ENCODE measurements around the gene FAM114A1.
"Not testable (repeated sequence)": the region's sequence is repeated elsewhere in the genome, so short reads cannot be mapped to it uniquely, and the experiment has no call there.

FAM114A1 gene

GRCh38 chr4:38925492-38926413 lies 58.1 kb downstream of the FAM114A1 start:
- Histone ChIP-seq H3K4me3 (ENCODE audit: low read depth, low read length) (no peak overlapping the region), H3K9me3 (ENCODE audit: control insufficient read depth, insufficient read depth, low read length) (no peaks in the 10 kb centered on the region), H3K4me1 (ENCODE audit: control insufficient read depth, insufficient read depth, low read length) (no peaks in the 10 kb centered on the region), H3K9ac (ENCODE audit: low read depth, low read length) (no peak overlapping the region), H3K27me3 (ENCODE audit: control insufficient read depth, insufficient read depth, low read length) (no peaks in the 10 kb centered on the region), H3K36me3 (ENCODE audit: control insufficient read depth, insufficient read depth, low read length) (no peaks in the 10 kb centered on the region)

GRCh38 chr4:38926896-38927295 lies 59.3 kb downstream of the FAM114A1 start:
- Histone ChIP-seq H3K4me1 (ENCODE audit: control insufficient read depth, insufficient read depth, low read length) (no peaks in the 10 kb centered on the region), H3K27me3 (ENCODE audit: control insufficient read depth, insufficient read depth, low read length) (no peaks in the 10 kb centered on the region), H3K36me3 (ENCODE audit: control insufficient read depth, insufficient read depth, low read length) (no peaks in the 10 kb centered on the region), H3K9ac (ENCODE audit: low read depth, low read length) (no peak overlapping the region), H3K4me3 (ENCODE audit: low read depth, low read length) (no peak overlapping the region), H3K9me3 (ENCODE audit: control insufficient read depth, insufficient read depth, low read length) (no peaks in the 10 kb centered on the region)

- Histone ChIP-seq H3K9ac (ENCODE audit: low read depth, low read length) (no peak overlapping the region), H3K4me1 (ENCODE audit: control insufficient read depth, insufficient read depth, low read length) (no peaks in the 10 kb centered on the region), H3K36me3 (ENCODE audit: control insufficient read depth, insufficient read depth, low read length) (no peaks in the 10 kb centered on the region)
Measured at GRCh38 chr4:38928568-38928967, 61.0 kb downstream of the FAM114A1 start.

DNA sequence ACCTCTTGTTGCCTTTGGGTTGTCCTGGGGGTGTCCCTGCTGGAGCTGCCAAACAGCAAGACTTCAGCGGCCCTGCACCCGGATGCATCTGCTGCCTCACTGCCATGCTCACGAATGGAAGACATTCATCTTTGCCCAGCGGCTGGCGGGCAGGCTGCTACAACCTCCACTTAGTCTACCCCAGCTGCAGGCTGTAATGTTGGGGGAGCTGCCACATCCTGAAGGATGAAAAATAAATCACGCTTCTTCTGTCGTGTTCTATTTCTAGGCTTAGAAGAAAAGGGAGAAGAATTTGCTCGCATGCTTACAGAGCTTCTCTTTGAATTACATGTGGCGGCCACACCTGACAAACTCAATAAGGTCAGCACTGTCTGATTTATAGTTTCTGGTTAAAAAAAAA lies 61.4 kb downstream of the FAM114A1 start:
- H3K27me3 ChIP-seq (ENCODE audit: control insufficient read depth, insufficient read depth, low read length), result no peaks in the 10 kb centered on the region
- no peaks in the 10 kb centered on the region for H3K9me3 ChIP-seq (ENCODE audit: control insufficient read depth, insufficient read depth, low read length)
- no peaks in the 10 kb centered on the region for H3K36me3 ChIP-seq (ENCODE audit: control insufficient read depth, insufficient read depth, low read length)
- no peak overlapping the region for H3K4me3 ChIP-seq (ENCODE audit: low read depth, low read length)
- H3K9ac ChIP-seq (ENCODE audit: low read depth, low read length), result no peak overlapping the region
- H3K4me1 ChIP-seq (ENCODE audit: control insufficient read depth, insufficient read depth, low read length), result no peaks in the 10 kb centered on the region

More at GRCh38 chr4:38928568-38928967, 61.0 kb downstream of the FAM114A1 start:
- H3K27me3 ChIP-seq (ENCODE audit: control insufficient read depth, insufficient read depth, low read length), result no peaks in the 10 kb centered on the region
- no peaks in the 10 kb centered on the region for H3K9me3 ChIP-seq (ENCODE audit: control insufficient read depth, insufficient read depth, low read length)
- no peak overlapping the region for H3K4me3 ChIP-seq (ENCODE audit: low read depth, low read length)

DNA sequence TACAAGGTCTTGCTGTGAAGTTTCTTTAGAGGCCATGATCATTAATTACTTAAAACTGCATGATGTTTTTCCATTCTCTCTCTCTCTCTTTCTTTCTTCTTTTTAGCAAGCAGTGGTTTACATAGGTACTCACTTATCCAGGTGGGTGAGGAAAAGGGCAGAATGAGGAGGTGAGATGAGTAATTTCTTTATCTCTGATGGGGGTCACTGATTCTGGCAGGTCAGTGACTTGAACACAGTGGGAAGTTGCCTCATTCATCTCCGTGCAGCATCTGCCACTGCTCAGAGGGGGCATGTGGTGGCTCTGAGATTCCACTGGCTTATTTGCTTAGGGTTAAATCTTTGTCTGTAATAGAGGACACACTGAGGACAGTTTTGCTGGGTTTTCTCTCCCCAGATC lies 62.6 kb downstream of the FAM114A1 start:
- Histone ChIP-seq H3K9me3 (ENCODE audit: control insufficient read depth, insufficient read depth, low read length) (no peaks in the 10 kb centered on the region), H3K4me1 (ENCODE audit: control insufficient read depth, insufficient read depth, low read length) (no peaks in the 10 kb centered on the region), H3K27me3 (ENCODE audit: control insufficient read depth, insufficient read depth, low read length) (no peaks in the 10 kb centered on the region), H3K4me3 (ENCODE audit: low read depth, low read length) (no peak overlapping the region), H3K9ac (ENCODE audit: low read depth, low read length) (no peak overlapping the region), H3K36me3 (ENCODE audit: control insufficient read depth, insufficient read depth, low read length) (no peaks in the 10 kb centered on the region)

DNA sequence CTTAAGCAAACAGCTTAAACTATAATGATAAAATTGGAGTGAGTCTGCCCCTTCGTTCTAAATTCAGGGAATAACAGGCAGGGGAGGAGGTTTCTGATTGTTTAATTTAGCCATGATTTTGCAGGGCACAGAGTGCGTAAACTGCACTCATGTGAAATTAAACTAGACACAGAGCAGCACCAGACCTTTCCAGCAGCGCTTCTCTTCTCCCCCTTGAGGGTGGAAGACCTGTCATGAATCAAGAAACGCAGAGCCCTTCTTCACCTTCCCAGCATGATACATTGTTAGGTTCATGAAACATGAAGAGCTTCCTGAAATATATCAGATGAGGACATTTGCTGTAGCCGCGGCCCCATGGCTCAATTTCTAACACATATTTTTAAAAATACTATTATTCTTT lies 63.1 kb downstream of the FAM114A1 start:
- Histone ChIP-seq H3K9me3 (ENCODE audit: control insufficient read depth, insufficient read depth, low read length) (no peaks in the 10 kb centered on the region), H3K36me3 (ENCODE audit: control insufficient read depth, insufficient read depth, low read length) (no peaks in the 10 kb centered on the region), H3K9ac (ENCODE audit: low read depth, low read length) (no peak overlapping the region), H3K27me3 (ENCODE audit: control insufficient read depth, insufficient read depth, low read length) (no peaks in the 10 kb centered on the region), H3K4me1 (ENCODE audit: control insufficient read depth, insufficient read depth, low read length) (no peaks in the 10 kb centered on the region), H3K4me3 (ENCODE audit: low read depth, low read length) (no peak overlapping the region)

DNA sequence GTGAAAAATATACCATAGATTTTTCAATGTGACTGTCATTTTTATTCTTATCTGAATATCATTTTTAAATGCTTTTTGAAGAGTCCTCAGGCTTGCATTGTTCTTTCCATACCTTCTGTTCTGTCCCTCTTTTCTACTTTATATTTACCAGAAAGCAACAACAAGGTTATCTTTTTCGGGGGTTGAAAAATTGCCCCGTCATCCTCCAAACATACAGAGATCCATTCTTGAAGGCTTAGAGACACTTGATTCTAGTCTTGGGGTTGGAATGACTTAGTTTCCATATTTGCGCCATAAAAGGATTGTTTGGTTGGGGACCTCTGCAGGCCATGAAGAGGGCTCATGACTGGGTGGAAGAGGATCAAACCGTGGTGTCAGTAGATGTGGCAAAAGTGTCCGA lies 63.5 kb downstream of the FAM114A1 start:
- Histone ChIP-seq H3K9me3 (ENCODE audit: control insufficient read depth, insufficient read depth, low read length) (no peaks in the 10 kb centered on the region), H3K36me3 (ENCODE audit: control insufficient read depth, insufficient read depth, low read length) (no peaks in the 10 kb centered on the region), H3K4me3 (ENCODE audit: low read depth, low read length) (no peak overlapping the region), H3K27me3 (ENCODE audit: control insufficient read depth, insufficient read depth, low read length) (no peaks in the 10 kb centered on the region), H3K9ac (ENCODE audit: low read depth, low read length) (no peak overlapping the region), H3K4me1 (ENCODE audit: control insufficient read depth, insufficient read depth, low read length) (no peaks in the 10 kb centered on the region)

GRCh38 chr4:38935391-38936073 lies 67.9 kb downstream of the FAM114A1 start:
- H3K9ac ChIP-seq (ENCODE audit: low read depth, low read length), result no peak overlapping the region
- no peaks in the 10 kb centered on the region for H3K27me3 ChIP-seq (ENCODE audit: control insufficient read depth, insufficient read depth, low read length)
- no peak overlapping the region for H3K4me3 ChIP-seq (ENCODE audit: low read depth, low read length)
- peaks cover 5% of the 10 kb centered on the region for H3K36me3 ChIP-seq (ENCODE audit: control insufficient read depth, insufficient read depth, low read length)
- no peaks in the 10 kb centered on the region for H3K9me3 ChIP-seq (ENCODE audit: control insufficient read depth, insufficient read depth, low read length)
- no peaks in the 10 kb centered on the region for H3K4me1 ChIP-seq (ENCODE audit: control insufficient read depth, insufficient read depth, low read length)

- H3K9ac ChIP-seq (ENCODE audit: low read depth, low read length), result no peak overlapping the region
- H3K4me3 ChIP-seq (ENCODE audit: low read depth, low read length), result no peak overlapping the region
- H3K9me3 ChIP-seq (ENCODE audit: control insufficient read depth, insufficient read depth, low read length), result no peaks in the 10 kb centered on the region
- peaks cover 5% of the 10 kb centered on the region for H3K36me3 ChIP-seq (ENCODE audit: control insufficient read depth, insufficient read depth, low read length)
- H3K27me3 ChIP-seq (ENCODE audit: control insufficient read depth, insufficient read depth, low read length), result no peaks in the 10 kb centered on the region
- H3K4me1 ChIP-seq (ENCODE audit: control insufficient read depth, insufficient read depth, low read length), result no peaks in the 10 kb centered on the region
Measured at GRCh38 chr4:38939165-38939564, 71.6 kb downstream of the FAM114A1 start.

- Histone ChIP-seq H3K4me3 (ENCODE audit: low read depth, low read length) (no peak overlapping the region), H3K9me3 (ENCODE audit: control insufficient read depth, insufficient read depth, low read length) (no peaks in the 10 kb centered on the region), H3K36me3 (ENCODE audit: control insufficient read depth, insufficient read depth, low read length) (peaks cover 5% of the 10 kb centered on the region), H3K9ac (ENCODE audit: low read depth, low read length) (no peak overlapping the region), H3K27me3 (ENCODE audit: control insufficient read depth, insufficient read depth, low read length) (no peaks in the 10 kb centered on the region), H3K4me1 (ENCODE audit: control insufficient read depth, insufficient read depth, low read length) (no peaks in the 10 kb centered on the region)
Measured at GRCh38 chr4:38940476-38940875, 72.9 kb downstream of the FAM114A1 start.

GRCh38 chr4:38941906-38942305 lies 74.3 kb downstream of the FAM114A1 start:
- H3K9ac ChIP-seq (ENCODE audit: low read depth, low read length); H3K4me1 ChIP-seq (ENCODE audit: control insufficient read depth, insufficient read depth, low read length); H3K9me3 ChIP-seq (ENCODE audit: control insufficient read depth, insufficient read depth, low read length); H3K36me3 ChIP-seq (ENCODE audit: control insufficient read depth, insufficient read depth, low read length); H3K4me3 ChIP-seq (ENCODE audit: low read depth, low read length); H3K27me3 ChIP-seq (ENCODE audit: control insufficient read depth, insufficient read depth, low read length): not testable (repeated sequence)

GRCh38 chr4:38943343-38943742 lies 75.7 kb downstream of the FAM114A1 start:
- Histone ChIP-seq H3K36me3 (ENCODE audit: control insufficient read depth, insufficient read depth, low read length) (peaks cover 2% of the 10 kb centered on the region), H3K27me3 (ENCODE audit: control insufficient read depth, insufficient read depth, low read length) (no peaks in the 10 kb centered on the region), H3K9ac (ENCODE audit: low read depth, low read length) (no peak overlapping the region), H3K4me1 (ENCODE audit: control insufficient read depth, insufficient read depth, low read length) (no peaks in the 10 kb centered on the region), H3K9me3 (ENCODE audit: control insufficient read depth, insufficient read depth, low read length) (no peaks in the 10 kb centered on the region), H3K4me3 (ENCODE audit: low read depth, low read length) (no peak overlapping the region)
